HEK293 (cell line): Measurements from ENCODE around the gene COX8A.

Source experiments
- CTCF ChIA-PET: fragments of 350-600 bp; formaldehyde crosslinking; extraction: SDS; loops from one replicate; lab custom pipeline; 2021; ENCODE audit warnings: antibody characterized with exemption; lab: Yijun Ruan, JAX
- POLR2A ChIA-PET: fragments of 300-600 bp; formaldehyde crosslinking; extraction: SDS; loops from one replicate; lab custom pipeline; 2020; ENCODE audit warnings: antibody characterized with exemption, inconsistent platforms; lab: Yijun Ruan, JAX
- H3K27ac ChIP-seq: fragments of 200-500 bp; sonication (Bioruptor generic); 2 replicates; pipeline ENCODE4 v1.5.1; 2014; ENCODE audit warnings: low read depth, low read length, control low read depth, inconsistent platforms; ENCODE audit errors: extremely low read depth
- H3K36me3 ChIP-seq, 2 experiments: fragments of 200-500 bp in 1 of 2; sonication (Bioruptor generic) in 1 of 2; 1 replicate in 1 of 2; 2 replicates in 1 of 2; pipeline ENCODE4 v1.5.1; 2014 to 2017; ENCODE audit warnings: inconsistent platforms in 2 of 2, low read length in 2 of 2; ENCODE audit not compliant: control insufficient read depth in 2 of 2, insufficient read depth in 1 of 2
- H3K4me1 ChIP-seq: fragments of 200-500 bp; sonication (Bioruptor generic); 2 replicates; pipeline ENCODE4 v1.5.1; 2014; ENCODE audit warnings: mild to moderate bottlenecking, low read length, inconsistent platforms; ENCODE audit not compliant: control insufficient read depth, insufficient read depth
- H3K4me3 ChIP-seq: 2 replicates; pipeline ENCODE4 v1.5.1; 2011; ENCODE audit warnings: low read depth, mild to moderate bottlenecking, control low read depth, low read length, moderate library complexity
- H3K9me3 ChIP-seq: fragments of 200-500 bp; sonication (Bioruptor generic); 2 replicates; pipeline ENCODE4 v1.5.1; 2014; ENCODE audit warnings: low read depth, low read length, inconsistent platforms; ENCODE audit not compliant: control insufficient read depth, insufficient read depth
- GLIS1 ChIP-seq: fragments of 450-650 bp; formaldehyde crosslinking; IDR thresholded peaks from 2 replicates; pipeline ENCODE4 v1.5.1; 2016; ENCODE audit warnings: missing biosample characterization, missing genetic modification characterization
- GLIS2 ChIP-seq: fragments of 450-650 bp; formaldehyde crosslinking; IDR thresholded peaks from 2 replicates; pipeline ENCODE4 v1.5.1; 2016; ENCODE audit warnings: missing biosample characterization, missing genetic modification characterization
- KLF1 ChIP-seq: fragments of 450-650 bp; formaldehyde crosslinking; IDR thresholded peaks from 2 replicates; pipeline ENCODE4 v1.5.1; 2016; ENCODE audit warnings: missing biosample characterization, missing genetic modification characterization
- KLF8 ChIP-seq: fragments of 450-650 bp; formaldehyde crosslinking; IDR thresholded peaks from 2 replicates; pipeline ENCODE4 v1.5.1; 2016; ENCODE audit warnings: missing biosample characterization, missing genetic modification characterization
- KLF9 ChIP-seq: fragments of 450-650 bp; formaldehyde crosslinking; IDR thresholded peaks from 2 replicates; pipeline ENCODE4 v1.5.1; 2016; ENCODE audit warnings: missing biosample characterization, missing genetic modification characterization, low read depth
- REPIN1 ChIP-seq: fragments of 450-650 bp; formaldehyde crosslinking; IDR thresholded peaks from 2 replicates; pipeline ENCODE4 v1.5.1; 2017; ENCODE audit warnings: missing biosample characterization, missing genetic modification characterization, low read depth
- SP2 ChIP-seq: fragments of 450-650 bp; formaldehyde crosslinking; IDR thresholded peaks from 2 replicates; pipeline ENCODE4 v1.5.1; 2016; ENCODE audit warnings: missing biosample characterization, missing genetic modification characterization
- SP7 ChIP-seq: fragments of 450-650 bp; formaldehyde crosslinking; IDR thresholded peaks from 2 replicates; pipeline ENCODE4 v1.5.1; 2016; ENCODE audit warnings: missing biosample characterization, missing genetic modification characterization
- YY1 ChIP-seq: fragments of 450-650 bp; formaldehyde crosslinking; IDR thresholded peaks from 2 replicates; pipeline ENCODE4 v1.5.1; 2018; ENCODE audit warnings: missing biosample characterization, missing genetic modification characterization
- YY2 ChIP-seq: fragments of 450-650 bp; formaldehyde crosslinking; IDR thresholded peaks from 2 replicates; pipeline ENCODE4 v1.5.1; 2016; ENCODE audit warnings: missing biosample characterization, missing genetic modification characterization
- ZBTB1 ChIP-seq: fragments of 450-650 bp; formaldehyde crosslinking; IDR thresholded peaks from 2 replicates; pipeline ENCODE4 v1.5.1; 2016; ENCODE audit warnings: missing biosample characterization, missing genetic modification characterization
- ZFHX2 ChIP-seq: fragments of 450-650 bp; formaldehyde crosslinking; conservative IDR thresholded peaks from 2 replicates; pipeline ENCODE4 v1.5.1; 2016; ENCODE audit warnings: missing biosample characterization, missing genetic modification characterization
- ZFP3 ChIP-seq: fragments of 450-650 bp; formaldehyde crosslinking; IDR thresholded peaks from 2 replicates; pipeline ENCODE4 v1.5.1; 2016; ENCODE audit warnings: low read depth, missing biosample characterization, missing genetic modification characterization
- ZNF140 ChIP-seq: fragments of 450-650 bp; formaldehyde crosslinking; IDR thresholded peaks from 2 replicates; pipeline ENCODE4 v1.5.1; 2016; ENCODE audit warnings: missing biosample characterization, missing genetic modification characterization
- ZNF391 ChIP-seq: fragments of 450-650 bp; formaldehyde crosslinking; IDR thresholded peaks from 2 replicates; pipeline ENCODE4 v1.5.1; 2016; ENCODE audit warnings: low read depth, missing biosample characterization, missing genetic modification characterization, borderline replicate concordance
- ZNF514 ChIP-seq: fragments of 450-650 bp; formaldehyde crosslinking; IDR thresholded peaks from 2 replicates; pipeline ENCODE4 v1.5.1; 2016; ENCODE audit warnings: missing biosample characterization, missing genetic modification characterization
- ZNF658 ChIP-seq: fragments of 450-650 bp; formaldehyde crosslinking; IDR thresholded peaks from 2 replicates; pipeline ENCODE4; 2016; ENCODE audit warnings: missing biosample characterization, missing genetic modification characterization
- ZNF843 ChIP-seq: fragments of 450-650 bp; formaldehyde crosslinking; IDR thresholded peaks from 2 replicates; pipeline ENCODE4 v1.5.1; 2016; ENCODE audit warnings: missing biosample characterization, missing genetic modification characterization
- TF ChIP-seq, protein P1 (sequence below): fragments of 450-650 bp; formaldehyde crosslinking; IDR thresholded peaks from 2 replicates; pipeline ENCODE4 v1.5.1; 2017; ENCODE audit warnings: missing biosample characterization, missing genetic modification characterization
- TF ChIP-seq, protein P2 (sequence below): fragments of 450-650 bp; formaldehyde crosslinking; IDR thresholded peaks from 2 replicates; pipeline ENCODE4 v1.5.1; 2016; ENCODE audit warnings: missing biosample characterization, missing genetic modification characterization
- TF ChIP-seq, protein P3 (sequence below): fragments of 450-650 bp; IDR thresholded peaks from 2 replicates; pipeline ENCODE4 v1.5.1; 2018; ENCODE audit warnings: missing biosample characterization, mild to moderate bottlenecking, missing genetic modification characterization

Gene COX8A

DNA sequence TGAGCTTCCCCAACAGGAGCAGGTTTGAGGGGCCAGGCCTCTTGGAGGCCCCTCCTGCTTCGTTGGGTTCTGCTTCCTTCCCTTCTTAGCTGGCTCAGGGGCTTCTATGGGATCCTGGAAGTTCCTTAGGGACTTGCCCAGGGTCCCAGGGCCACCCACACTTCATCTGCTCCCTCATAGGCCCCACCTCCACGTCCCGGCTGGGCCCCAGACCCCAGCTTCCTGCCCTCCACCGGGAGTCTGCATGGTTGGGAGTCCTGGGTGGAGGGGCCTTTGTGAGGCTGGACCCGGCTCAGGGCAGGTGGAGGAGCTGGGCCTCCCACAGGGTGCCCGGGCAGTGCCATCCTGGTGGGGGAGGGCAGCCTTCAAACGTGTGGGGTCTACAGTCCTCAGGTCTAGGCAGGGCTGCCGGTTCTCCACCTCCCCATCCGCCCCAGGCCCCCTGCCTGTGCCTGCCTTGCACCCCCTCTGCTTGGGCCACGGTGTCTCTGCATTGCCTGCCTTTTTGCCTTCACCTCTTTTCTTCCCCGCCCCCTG, 23.4 kb downstream of the COX8A start:
- Histone ChIP-seq H3K4me3 (no peak overlapping the region), H3K36me3 (peaks cover 4 to 70% of the 10 kb centered on the region in 2 experiments; a peak in 2 of 3 replicates), H3K4me1 (no peaks in the 10 kb centered on the region), H3K9me3 (no peaks in the 10 kb centered on the region)
- TF ChIP-seq ZNF658 (tag by site-specific recombination), result no peak
- peak; percentile 25; the same call in 1 of the 2 replicates for TF ChIP-seq GLIS1 (tag by site-specific recombination)
- TF ChIP-seq, protein P1, sequence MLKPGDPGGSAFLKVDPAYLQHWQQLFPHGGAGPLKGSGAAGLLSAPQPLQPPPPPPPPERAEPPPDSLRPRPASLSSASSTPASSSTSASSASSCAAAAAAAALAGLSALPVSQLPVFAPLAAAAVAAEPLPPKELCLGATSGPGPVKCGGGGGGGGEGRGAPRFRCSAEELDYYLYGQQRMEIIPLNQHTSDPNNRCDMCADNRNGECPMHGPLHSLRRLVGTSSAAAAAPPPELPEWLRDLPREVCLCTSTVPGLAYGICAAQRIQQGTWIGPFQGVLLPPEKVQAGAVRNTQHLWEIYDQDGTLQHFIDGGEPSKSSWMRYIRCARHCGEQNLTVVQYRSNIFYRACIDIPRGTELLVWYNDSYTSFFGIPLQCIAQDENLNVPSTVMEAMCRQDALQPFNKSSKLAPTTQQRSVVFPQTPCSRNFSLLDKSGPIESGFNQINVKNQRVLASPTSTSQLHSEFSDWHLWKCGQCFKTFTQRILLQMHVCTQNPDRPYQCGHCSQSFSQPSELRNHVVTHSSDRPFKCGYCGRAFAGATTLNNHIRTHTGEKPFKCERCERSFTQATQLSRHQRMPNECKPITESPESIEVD (tag by site-specific recombination), result no peak
- TF ChIP-seq YY1 (tag by site-specific recombination), result no peak
- peak; percentile 19; the same call in 1 of the 2 replicates for TF ChIP-seq GLIS2 (tag by site-specific recombination)
- TF ChIP-seq, protein P2, sequence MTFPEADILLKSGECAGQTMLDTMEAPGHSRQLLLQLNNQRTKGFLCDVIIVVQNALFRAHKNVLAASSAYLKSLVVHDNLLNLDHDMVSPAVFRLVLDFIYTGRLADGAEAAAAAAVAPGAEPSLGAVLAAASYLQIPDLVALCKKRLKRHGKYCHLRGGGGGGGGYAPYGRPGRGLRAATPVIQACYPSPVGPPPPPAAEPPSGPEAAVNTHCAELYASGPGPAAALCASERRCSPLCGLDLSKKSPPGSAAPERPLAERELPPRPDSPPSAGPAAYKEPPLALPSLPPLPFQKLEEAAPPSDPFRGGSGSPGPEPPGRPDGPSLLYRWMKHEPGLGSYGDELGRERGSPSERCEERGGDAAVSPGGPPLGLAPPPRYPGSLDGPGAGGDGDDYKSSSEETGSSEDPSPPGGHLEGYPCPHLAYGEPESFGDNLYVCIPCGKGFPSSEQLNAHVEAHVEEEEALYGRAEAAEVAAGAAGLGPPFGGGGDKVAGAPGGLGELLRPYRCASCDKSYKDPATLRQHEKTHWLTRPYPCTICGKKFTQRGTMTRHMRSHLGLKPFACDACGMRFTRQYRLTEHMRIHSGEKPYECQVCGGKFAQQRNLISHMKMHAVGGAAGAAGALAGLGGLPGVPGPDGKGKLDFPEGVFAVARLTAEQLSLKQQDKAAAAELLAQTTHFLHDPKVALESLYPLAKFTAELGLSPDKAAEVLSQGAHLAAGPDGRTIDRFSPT (tag by site-specific recombination), result peak; percentile 54
- TF ChIP-seq, all 188 proteins: peak for 3
- no peak overlapping the region for H3K27ac ChIP-seq
- ChIA-PET POLR2A (interaction anchor here (1.1 to 4.7 kb wide), 2 partner anchors 9 kb away, joined by 5 to 18 read pairs; no protein-coding TSS in a partner anchor), CTCF (interaction anchor here (0.6 kb wide), 1 partner anchor 27 kb away, joined by 3 read pairs; no protein-coding TSS in a partner anchor)

DNA sequence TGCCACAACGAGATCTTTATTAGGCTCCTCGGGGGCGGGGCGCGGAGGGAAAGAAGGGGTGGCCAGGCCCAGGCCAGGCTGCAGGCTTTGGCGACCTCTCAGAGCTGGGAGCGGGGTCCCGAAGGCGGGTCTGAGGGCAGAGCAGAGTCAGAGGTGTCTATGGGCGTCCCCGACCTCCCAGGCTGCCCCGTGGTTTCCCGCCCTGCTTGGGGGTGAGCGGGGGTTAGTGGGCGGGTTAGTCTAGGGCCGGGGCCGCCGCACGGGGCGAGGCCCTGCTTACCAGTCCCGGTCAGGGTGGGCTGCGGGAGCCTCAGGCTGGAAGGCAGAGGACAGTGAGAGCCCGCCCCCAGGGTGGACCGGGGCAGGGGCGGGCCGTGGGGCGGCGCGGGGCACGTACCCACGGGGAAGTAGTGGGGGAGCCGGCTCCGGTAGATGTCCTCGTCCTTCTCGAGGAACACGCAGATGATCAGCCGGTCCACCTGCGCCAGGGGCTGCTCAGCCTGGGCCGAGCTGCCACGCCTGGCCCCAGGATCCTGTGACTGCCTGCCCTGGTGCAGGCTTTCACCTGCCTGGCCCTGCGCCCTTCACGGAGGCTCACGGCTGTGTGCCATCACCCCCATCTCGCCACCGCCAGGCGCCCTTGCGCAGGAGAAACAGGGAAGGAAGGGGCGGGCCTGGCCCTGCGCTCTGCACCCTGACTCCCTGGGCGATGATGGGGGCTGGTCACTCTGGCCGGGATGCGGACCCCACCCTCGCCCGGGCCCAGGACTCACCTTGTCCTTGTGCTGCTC, 24.3 kb downstream of the COX8A start:
- Histone ChIP-seq H3K4me3 (no peak overlapping the region), H3K9me3 (no peaks in the 10 kb centered on the region), H3K36me3 (peaks cover 4 to 64% of the 10 kb centered on the region in 2 experiments; a peak in 2 of 3 replicates), H3K27ac (0 out of 2 replicates have a peak overlapping the region, but pooled peaks have one; percentile 16), H3K4me1 (no peaks in the 10 kb centered on the region)
- ChIA-PET POLR2A (interaction anchor here (0.5 to 4.7 kb wide), 4 partner anchors 9 to 187 kb away, joined by 3 to 18 read pairs (median 4); partner anchors contain the start of gene STIP1), CTCF (interaction anchor here (0.6 to 4.3 kb wide), 4 partner anchors 19 to 152 kb away, joined by 3 to 70 read pairs (median 4); no protein-coding TSS in a partner anchor)
- TF ChIP-seq REPIN1 (no peak), KLF8 (tag by site-specific recombination) (peak; percentile 25; the same call in 1 of the 2 replicates), KLF1 (tag by site-specific recombination) (peak; percentile 27; the same call in 1 of the 2 replicates), SP2 (tag by site-specific recombination) (peak; percentile 30; the same call in 1 of the 2 replicates)

DNA sequence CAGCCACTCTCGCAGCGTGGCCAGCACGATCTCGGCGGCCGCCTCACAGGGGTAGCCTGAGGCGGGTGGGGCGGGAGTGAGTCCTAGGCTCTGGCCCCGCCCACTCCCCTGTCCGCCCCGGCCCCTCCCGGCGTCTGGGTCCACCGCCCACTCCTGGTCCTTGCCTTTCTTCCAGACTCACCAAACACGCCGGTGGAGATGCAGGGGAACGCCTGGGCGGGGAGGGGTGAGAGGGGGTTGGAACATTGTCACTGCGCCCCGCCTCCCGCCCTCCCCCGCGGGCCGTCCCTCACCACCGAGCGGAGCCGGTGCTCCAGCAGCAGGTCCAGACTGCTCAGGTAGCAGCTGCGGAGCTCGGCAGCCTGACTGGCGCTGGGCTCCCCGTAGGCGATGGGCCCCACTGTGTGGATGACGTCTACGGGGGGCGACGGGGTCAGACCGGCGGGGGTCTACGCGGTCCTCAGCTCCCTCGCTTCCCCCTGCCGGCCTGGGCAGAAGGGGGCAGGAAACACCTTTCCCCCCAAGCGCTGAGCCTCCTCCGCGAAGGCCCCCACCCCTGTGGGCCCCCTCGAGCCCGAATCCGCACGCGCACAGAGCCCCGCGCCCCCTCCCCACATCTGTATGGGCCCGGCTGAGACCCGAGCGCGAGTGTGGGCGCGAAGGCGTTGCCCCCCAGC, 25.1 kb downstream of the COX8A start:
- ChIA-PET CTCF (interaction anchor here (0.6 to 4.3 kb wide), 11 partner anchors 8 to 536 kb away, joined by 3 to 70 read pairs (median 3); no protein-coding TSS in a partner anchor), POLR2A (interaction anchor here (0.5 to 4.7 kb wide), 6 partner anchors 10 to 186 kb away, joined by 3 to 18 read pairs (median 3); partner anchors contain the start of gene STIP1)
- H3K27ac ChIP-seq, result peak overlapping the region; percentile 16; the same call in 1 of the 2 replicates
- no peaks in the 10 kb centered on the region for H3K9me3 ChIP-seq
- peaks cover 4 to 60% of the 10 kb centered on the region in 2 experiments; a peak in 2 of 3 replicates for H3K36me3 ChIP-seq
- no peaks in the 10 kb centered on the region for H3K4me1 ChIP-seq
- no peak overlapping the region for H3K4me3 ChIP-seq
- TF ChIP-seq ZFP3 (tag by site-specific recombination) (no peak), ZBTB1 (no peak), KLF9 (peak; percentile 24; the same call in 1 of the 2 replicates), SP7 (tag by site-specific recombination) (no peak), ZNF140 (tag by site-specific recombination) (no peak), KLF8 (tag by site-specific recombination) (peak; percentile 86), ZNF514 (tag by site-specific recombination) (no peak), YY2 (tag by site-specific recombination) (no peak), ZFHX2 (tag by site-specific recombination) (peak; percentile 48; the same call in 1 of the 2 replicates), ZNF391 (tag by site-specific recombination) (no peak), ZNF843 (tag by site-specific recombination) (no peak)
- TF ChIP-seq, protein P3, sequence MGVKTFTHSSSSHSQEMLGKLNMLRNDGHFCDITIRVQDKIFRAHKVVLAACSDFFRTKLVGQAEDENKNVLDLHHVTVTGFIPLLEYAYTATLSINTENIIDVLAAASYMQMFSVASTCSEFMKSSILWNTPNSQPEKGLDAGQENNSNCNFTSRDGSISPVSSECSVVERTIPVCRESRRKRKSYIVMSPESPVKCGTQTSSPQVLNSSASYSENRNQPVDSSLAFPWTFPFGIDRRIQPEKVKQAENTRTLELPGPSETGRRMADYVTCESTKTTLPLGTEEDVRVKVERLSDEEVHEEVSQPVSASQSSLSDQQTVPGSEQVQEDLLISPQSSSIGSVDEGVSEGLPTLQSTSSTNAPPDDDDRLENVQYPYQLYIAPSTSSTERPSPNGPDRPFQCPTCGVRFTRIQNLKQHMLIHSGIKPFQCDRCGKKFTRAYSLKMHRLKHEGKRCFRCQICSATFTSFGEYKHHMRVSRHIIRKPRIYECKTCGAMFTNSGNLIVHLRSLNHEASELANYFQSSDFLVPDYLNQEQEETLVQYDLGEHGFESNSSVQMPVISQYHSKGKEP (tag by site-specific recombination), result no peak
